ENCODE data around the gene AP2A2.

The AP2A2 gene

GRCh38 chr11:925496-926301, at the start of gene AP2A2:
Gene AP2A2 (plus strand): TSS chr11:925870. CDS start chr11:926022, 152 bp downstream.
- peak in 49 of 56 donors; percentile 23 to 90 (median 68) for DNase-seq

- DNase-seq, result peak in 16 of 56 donors; percentile 8 to 59 (median 33)
These were observed 49.1 kb upstream of the AP2A2 start for GRCh38 chr11:876545-876944.

GRCh38 chr11:877565-877964, 48.1 kb upstream of the AP2A2 start:
- no peak for DNase-seq

- DNase-seq, result no peak
These were observed 45.2 kb upstream of the AP2A2 start for GRCh38 chr11:880447-880846.

GRCh38 chr11:882596-882995, 43.1 kb upstream of the AP2A2 start:
- DNase-seq, result no peak

- no peak for DNase-seq
These were observed 42.1 kb upstream of the AP2A2 start for GRCh38 chr11:883527-883926.

- DNase-seq, result no peak
These were observed 41.0 kb upstream of the AP2A2 start for GRCh38 chr11:884578-885070.

- no peak for DNase-seq
These were observed 39.1 kb upstream of the AP2A2 start for GRCh38 chr11:886568-886967.

- DNase-seq, result no peak
These were observed 38.1 kb upstream of the AP2A2 start for GRCh38 chr11:887589-887988.

- DNase-seq, result peak in 7 of 56 donors; percentile 10 to 53 (median 17)
These were observed 37.1 kb upstream of the AP2A2 start for GRCh38 chr11:888310-889212.

- no peak for DNase-seq
These were observed 36.4 kb upstream of the AP2A2 start for GRCh38 chr11:889257-889656.

- DNase-seq, result no peak
These were observed 35.8 kb upstream of the AP2A2 start for GRCh38 chr11:889687-890475.

GRCh38 chr11:890794-891540, 34.7 kb upstream of the AP2A2 start:
- DNase-seq, result peak in 7 of 56 donors; percentile 5 to 27 (median 16)

GRCh38 chr11:893008-893654, 32.5 kb upstream of the AP2A2 start:
- no peak for DNase-seq

GRCh38 chr11:894575-895201, 31.0 kb upstream of the AP2A2 start:
- DNase-seq, result no peak

GRCh38 chr11:895331-896110, 30.1 kb upstream of the AP2A2 start:
- no peak for DNase-seq

- no peak for DNase-seq
These were observed 28.2 kb upstream of the AP2A2 start for GRCh38 chr11:897253-898142.

GRCh38 chr11:898143-898511, 27.5 kb upstream of the AP2A2 start:
- peak in 2 of 56 donors; percentile 31 to 35 for DNase-seq

Measured in nucleus accumbens (tissue), 56 donors.